WTC11 (cell line): Measurements from ENCODE around the gene PPM1L. TPM values are rescaled to one million over a fixed set of nuclear protein-coding genes. Genes with fewer than 3 reads are reported as not detected.
A peak's percentile ranks its signal among the peaks of the same experiment; 100 is the strongest.

Experiments
- ATAC-seq: fragments of 200-7000 bp; cut with Tn5 transposase; 2 replicates; pipeline ENCODE4 v1.10.0; 2021; ENCODE audit warnings: mild to moderate bottlenecking, moderate library complexity
- CTCF ChIA-PET: fragments of 300-600 bp; sonication (Branson Sonifier 250); formaldehyde crosslinking; loops from one replicate; lab custom pipeline; 2021; ENCODE audit warnings: antibody characterized with exemption; lab: Charles Lee
- POLR2A ChIA-PET: fragments of 350-600 bp; sonication (Branson Sonifier 250); formaldehyde crosslinking; loops from one replicate; lab custom pipeline; 2021; ENCODE audit warnings: antibody characterized with exemption; lab: Charles Lee
- DNase-seq: peaks from one replicate; pipeline ENCODE4 v3.0.0; 2021; ENCODE audit warnings: low spot score
- H3K27ac Mint-ChIP-seq: 2 replicates; pipeline ENCODE4 v1.8.0; 2021; ENCODE audit warnings: mixed read lengths
- H3K27me3 Mint-ChIP-seq: 2 replicates; pipeline ENCODE4 v1.8.0; 2021; ENCODE audit warnings: low read depth, mild to moderate bottlenecking, moderate library complexity, mixed read lengths
- H3K36me3 Mint-ChIP-seq: 2 replicates; pipeline ENCODE4 v1.8.0; 2021; ENCODE audit warnings: mixed read lengths
- H3K4me1 Mint-ChIP-seq: 2 replicates; pipeline ENCODE4 v1.8.0; 2022; ENCODE audit warnings: mixed read lengths
- H3K4me3 Mint-ChIP-seq: 2 replicates; pipeline ENCODE4 v1.8.0; 2021; ENCODE audit warnings: mild to moderate bottlenecking, moderate library complexity, mixed read lengths
- H3K9me3 Mint-ChIP-seq: 2 replicates; pipeline ENCODE4 v1.8.0; 2021; ENCODE audit warnings: mixed read lengths
- FOXP1 ChIP-seq: sonication (generic); formaldehyde crosslinking; IDR thresholded peaks from 2 replicates; pipeline ENCODE4 v1.8.0; 2022; ENCODE audit warnings: missing genetic modification reagents, mild to moderate bottlenecking, moderate library complexity, borderline replicate concordance
- GRHL2 ChIP-seq: fragments of 250-450 bp; sonication (Bioruptor Pico); IDR thresholded peaks from 2 replicates; pipeline ENCODE4 v1.8.0; 2022; ENCODE audit warnings: mild to moderate bottlenecking, moderate library complexity; ENCODE audit not compliant: insufficient replicate concordance, severe bottlenecking
- NFE2L1 ChIP-seq: sonication (generic); formaldehyde crosslinking; IDR thresholded peaks from 2 replicates; pipeline ENCODE4 v1.8.1; 2023; ENCODE audit warnings: missing genetic modification reagents
- NR1H2 ChIP-seq: sonication (generic); formaldehyde crosslinking; IDR thresholded peaks from 2 replicates; pipeline ENCODE4 v1.9.0; 2021; ENCODE audit warnings: mild to moderate bottlenecking, moderate library complexity, missing genetic modification reagents
- NR3C1 ChIP-seq: sonication (generic); formaldehyde crosslinking; conservative IDR thresholded peaks from 2 replicates; pipeline ENCODE4 v1.8.1; 2023; ENCODE audit warnings: low read depth, mild to moderate bottlenecking, missing genetic modification reagents
- PREB ChIP-seq: sonication (generic); formaldehyde crosslinking; IDR thresholded peaks from 2 replicates; pipeline ENCODE4 v1.8.1; 2022; ENCODE audit warnings: mild to moderate bottlenecking, missing genetic modification reagents, moderate library complexity, borderline replicate concordance
- ZNF512 ChIP-seq: sonication (generic); formaldehyde crosslinking; IDR thresholded peaks from 2 replicates; pipeline ENCODE4 v1.8.1; 2022; ENCODE audit warnings: missing genetic modification reagents, borderline replicate concordance
- ZNF532 ChIP-seq: fragments of 250-450 bp; sonication (Bioruptor Pico); IDR thresholded peaks from 2 replicates; pipeline ENCODE4 v1.9.0; 2021; ENCODE audit warnings: mild to moderate bottlenecking, borderline replicate concordance
- total RNA-seq: library from RNA; stranded (reverse); gene quantifications from 3 replicates; pipeline ENCODE4 v1.2.3, GENCODE V29; 2021
- TF ChIP-seq, protein P1 (sequence below): sonication (generic); formaldehyde crosslinking; IDR thresholded peaks from 2 replicates; pipeline ENCODE4 v1.8.0; 2022; ENCODE audit warnings: mild to moderate bottlenecking, missing genetic modification reagents
- TF ChIP-seq, protein P2 (sequence below): sonication (generic); formaldehyde crosslinking; IDR thresholded peaks from 2 replicates; pipeline ENCODE4 v1.8.1; 2022; ENCODE audit warnings: low read depth, missing genetic modification reagents, borderline replicate concordance
- TF ChIP-seq, protein P3 (sequence below): sonication (generic); formaldehyde crosslinking; IDR thresholded peaks from 2 replicates; pipeline ENCODE4 v1.8.0; 2022; ENCODE audit warnings: mild to moderate bottlenecking, missing genetic modification reagents

The PPM1L gene
- total RNA-seq, 1 experiment from 2014 or later, result 18.1 TPM

DNA sequence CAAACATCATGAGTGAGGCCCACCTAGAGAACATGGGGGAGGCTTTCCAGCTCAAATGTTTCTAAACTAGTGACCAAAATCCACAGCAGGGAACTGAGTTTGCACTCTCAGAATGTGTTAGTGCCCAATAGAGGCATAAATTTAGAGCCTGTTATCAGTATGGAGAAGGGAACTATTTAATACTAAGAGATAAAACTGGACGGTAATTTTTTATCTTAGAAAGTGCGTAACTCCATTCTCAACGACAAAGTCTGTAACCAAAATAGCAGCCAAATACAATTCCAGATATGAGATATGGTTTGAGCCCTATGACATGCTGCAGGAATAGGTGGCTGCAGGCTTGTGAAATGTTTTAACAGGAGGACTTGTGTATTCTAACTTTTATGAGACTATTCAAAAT, 345.6 kb downstream of the PPM1L start (continued):
- TF ChIP-seq ZNF532 (no peak), NR3C1 (CRISPR knock-in tag) (no peak), FOXP1 (no peak)
- TF ChIP-seq, protein P1, sequence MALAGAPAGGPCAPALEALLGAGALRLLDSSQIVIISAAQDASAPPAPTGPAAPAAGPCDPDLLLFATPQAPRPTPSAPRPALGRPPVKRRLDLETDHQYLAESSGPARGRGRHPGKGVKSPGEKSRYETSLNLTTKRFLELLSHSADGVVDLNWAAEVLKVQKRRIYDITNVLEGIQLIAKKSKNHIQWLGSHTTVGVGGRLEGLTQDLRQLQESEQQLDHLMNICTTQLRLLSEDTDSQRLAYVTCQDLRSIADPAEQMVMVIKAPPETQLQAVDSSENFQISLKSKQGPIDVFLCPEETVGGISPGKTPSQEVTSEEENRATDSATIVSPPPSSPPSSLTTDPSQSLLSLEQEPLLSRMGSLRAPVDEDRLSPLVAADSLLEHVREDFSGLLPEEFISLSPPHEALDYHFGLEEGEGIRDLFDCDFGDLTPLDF (CRISPR knock-in tag), result no peak
- TF ChIP-seq, protein P2, sequence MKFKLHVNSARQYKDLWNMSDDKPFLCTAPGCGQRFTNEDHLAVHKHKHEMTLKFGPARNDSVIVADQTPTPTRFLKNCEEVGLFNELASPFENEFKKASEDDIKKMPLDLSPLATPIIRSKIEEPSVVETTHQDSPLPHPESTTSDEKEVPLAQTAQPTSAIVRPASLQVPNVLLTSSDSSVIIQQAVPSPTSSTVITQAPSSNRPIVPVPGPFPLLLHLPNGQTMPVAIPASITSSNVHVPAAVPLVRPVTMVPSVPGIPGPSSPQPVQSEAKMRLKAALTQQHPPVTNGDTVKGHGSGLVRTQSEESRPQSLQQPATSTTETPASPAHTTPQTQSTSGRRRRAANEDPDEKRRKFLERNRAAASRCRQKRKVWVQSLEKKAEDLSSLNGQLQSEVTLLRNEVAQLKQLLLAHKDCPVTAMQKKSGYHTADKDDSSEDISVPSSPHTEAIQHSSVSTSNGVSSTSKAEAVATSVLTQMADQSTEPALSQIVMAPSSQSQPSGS (CRISPR knock-in tag), result no peak

DNA sequence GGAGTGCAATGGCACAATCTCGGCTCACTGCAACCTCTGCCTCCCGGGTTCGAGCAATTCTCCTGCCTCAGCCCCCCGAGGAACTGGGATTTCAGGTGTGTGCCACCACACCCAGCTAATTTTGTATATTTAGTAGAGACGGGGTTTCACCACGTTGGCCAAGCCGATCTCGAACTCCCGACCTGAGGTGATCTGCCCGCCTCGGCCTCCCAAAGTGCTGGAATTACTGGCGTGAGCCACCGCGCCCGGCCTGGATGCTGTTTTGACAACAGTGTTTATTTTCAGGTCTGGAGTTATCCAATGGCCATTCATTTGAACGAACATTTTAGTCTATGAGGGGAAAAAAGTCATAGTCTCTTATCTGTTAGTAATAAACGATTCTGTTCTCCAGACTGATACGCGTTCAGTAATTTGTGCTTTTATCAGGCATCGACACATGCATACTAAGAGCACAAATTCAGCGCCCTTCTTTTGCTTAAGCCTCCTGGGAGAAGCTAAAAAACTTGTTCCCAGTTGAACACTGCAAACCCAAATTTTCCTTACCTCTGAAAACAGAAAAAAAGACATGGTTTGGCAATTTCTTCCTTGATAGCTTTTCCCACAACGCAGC, 347.9 kb downstream of the PPM1L start:
- ChIA-PET POLR2A (no interaction called here), CTCF (no interaction called here)
- H3K27ac Mint-ChIP-seq, result no peak overlapping the region
- peaks cover 7% of the 10 kb centered on the region for H3K36me3 Mint-ChIP-seq
- peaks cover 12% of the 10 kb centered on the region for H3K4me1 Mint-ChIP-seq
- no peaks in the 10 kb centered on the region for H3K9me3 Mint-ChIP-seq
- TF ChIP-seq ZNF512 (CRISPR knock-in tag), result no peak
- TF ChIP-seq, protein P2 (CRISPR knock-in tag), result no peak
- TF ChIP-seq NR1H2 (CRISPR knock-in tag), result no peak
- no peak for TF ChIP-seq PREB
- no peak for TF ChIP-seq GRHL2
- TF ChIP-seq, protein P3, sequence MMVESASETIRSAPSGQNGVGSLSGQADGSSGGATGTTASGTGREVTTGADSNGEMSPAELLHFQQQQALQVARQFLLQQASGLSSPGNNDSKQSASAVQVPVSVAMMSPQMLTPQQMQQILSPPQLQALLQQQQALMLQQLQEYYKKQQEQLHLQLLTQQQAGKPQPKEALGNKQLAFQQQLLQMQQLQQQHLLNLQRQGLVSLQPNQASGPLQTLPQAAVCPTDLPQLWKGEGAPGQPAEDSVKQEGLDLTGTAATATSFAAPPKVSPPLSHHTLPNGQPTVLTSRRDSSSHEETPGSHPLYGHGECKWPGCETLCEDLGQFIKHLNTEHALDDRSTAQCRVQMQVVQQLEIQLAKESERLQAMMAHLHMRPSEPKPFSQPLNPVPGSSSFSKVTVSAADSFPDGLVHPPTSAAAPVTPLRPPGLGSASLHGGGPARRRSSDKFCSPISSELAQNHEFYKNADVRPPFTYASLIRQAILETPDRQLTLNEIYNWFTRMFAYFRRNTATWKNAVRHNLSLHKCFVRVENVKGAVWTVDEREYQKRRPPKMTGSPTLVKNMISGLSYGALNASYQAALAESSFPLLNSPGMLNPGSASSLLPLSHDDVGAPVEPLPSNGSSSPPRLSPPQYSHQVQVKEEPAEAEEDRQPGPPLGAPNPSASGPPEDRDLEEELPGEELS, result no peak
- TF ChIP-seq NFE2L1 (CRISPR knock-in tag), result no peak
- ATAC-seq (no peak), DNase-seq (no peak)
- H3K4me3 Mint-ChIP-seq, result peak overlapping the region; percentile 81
- peaks cover 37% of the 10 kb centered on the region for H3K27me3 Mint-ChIP-seq
